Stimulated activated CD8-positive, alpha-beta memory T cell treated with anti-CD3 and anti-CD28 coated beads, Interleukin-4, amount 100 ng/mL, for 1 hour (primary cell): ENCODE measurements around the gene ARHGEF4.

ENCODE experiments used
- DNase-seq, 2 donors: peaks; one replicate each; pipeline ENCODE4 v3.0.0-alpha.2; 2020; ENCODE audit warnings: low read depth in 2 of 2, low spot score in 1 of 2

Gene ARHGEF4

DNA sequence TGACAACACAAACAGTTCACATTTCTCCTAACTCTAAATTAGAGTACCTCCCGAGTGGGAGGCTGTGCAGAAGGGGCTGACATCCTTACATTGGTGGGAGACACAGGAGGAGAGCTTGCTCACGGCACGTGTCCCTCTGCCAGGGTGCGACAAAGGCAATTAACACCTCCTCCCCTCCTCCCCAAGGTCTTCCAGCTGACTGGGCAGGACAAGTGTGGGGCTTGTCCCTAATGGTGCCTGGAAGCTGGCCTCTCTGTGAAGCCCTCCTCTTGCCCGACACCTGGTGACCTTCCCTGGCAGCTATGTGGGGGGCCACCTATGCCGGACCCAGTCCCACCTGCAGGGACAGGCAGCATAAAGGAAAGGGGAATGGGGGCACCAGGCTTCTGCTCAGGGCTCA lies 199.6 kb downstream of the ARHGEF4 start:
- DNase-seq: no peak

DNA sequence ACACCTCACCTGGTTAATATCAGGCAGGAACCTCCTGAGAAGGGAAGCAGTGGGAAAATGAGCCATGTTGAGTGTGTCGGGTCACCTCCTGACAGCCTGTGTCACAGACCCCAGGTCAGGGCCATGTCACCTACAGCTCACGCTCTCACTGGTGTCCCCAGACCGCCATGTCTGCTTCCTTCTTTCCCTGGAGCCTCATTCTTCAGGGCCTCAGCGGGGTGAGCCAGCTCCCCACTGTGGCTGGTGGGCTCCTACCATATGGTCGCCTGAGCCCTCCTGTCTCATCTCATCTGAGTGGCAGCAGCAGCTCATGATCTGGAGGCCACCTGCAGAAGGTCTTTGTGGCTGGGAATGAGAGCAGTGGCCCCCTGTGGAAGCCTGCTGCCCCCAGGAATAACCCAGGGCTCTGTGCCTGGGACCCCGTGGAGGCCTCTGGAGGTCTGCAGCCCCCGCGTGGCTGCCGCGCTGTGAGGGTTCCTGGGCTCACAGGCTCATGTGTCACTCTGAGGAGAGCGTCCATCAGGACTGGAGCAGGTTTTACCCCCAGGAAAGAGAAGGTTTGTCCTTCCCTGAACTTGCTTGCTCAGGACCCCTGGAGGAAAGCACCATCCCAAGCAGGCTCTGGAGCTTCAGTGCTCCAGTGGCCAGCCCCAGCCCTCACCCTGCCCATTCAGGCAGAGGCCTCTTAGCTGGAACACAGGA lies 200.1 kb downstream of the ARHGEF4 start:
- DNase-seq: no peak

- DNase-seq: no peak
Measured at GRCh38 chr2:131037398-131038257, 200.9 kb downstream of the ARHGEF4 start.

- DNase-seq: no peak
Measured at GRCh38 chr2:131038258-131039100, 201.8 kb downstream of the ARHGEF4 start.

DNA sequence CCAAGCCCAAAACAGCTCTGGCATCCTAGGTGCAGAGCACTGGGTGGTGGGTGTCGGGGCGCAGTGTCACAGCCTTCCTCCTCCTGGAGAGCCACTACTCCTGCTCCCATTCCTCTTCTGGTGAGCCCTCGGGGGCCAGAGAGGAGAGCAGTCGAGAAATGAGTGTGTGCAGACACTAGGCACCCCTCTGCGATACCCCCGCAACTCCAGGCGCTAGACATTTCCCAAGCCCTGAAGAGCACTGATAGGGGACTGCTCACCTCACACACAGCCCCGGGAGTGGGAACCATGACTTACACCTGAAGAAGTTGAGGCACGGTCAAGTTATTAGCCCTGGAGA lies 202.4 kb downstream of the ARHGEF4 start:
- no peak for DNase-seq

GRCh38 chr2:131039535-131039907 lies 202.8 kb downstream of the ARHGEF4 start:
- DNase-seq: no peak

- no peak for DNase-seq
Measured at GRCh38 chr2:131039908-131040660, 203.4 kb downstream of the ARHGEF4 start.

DNA sequence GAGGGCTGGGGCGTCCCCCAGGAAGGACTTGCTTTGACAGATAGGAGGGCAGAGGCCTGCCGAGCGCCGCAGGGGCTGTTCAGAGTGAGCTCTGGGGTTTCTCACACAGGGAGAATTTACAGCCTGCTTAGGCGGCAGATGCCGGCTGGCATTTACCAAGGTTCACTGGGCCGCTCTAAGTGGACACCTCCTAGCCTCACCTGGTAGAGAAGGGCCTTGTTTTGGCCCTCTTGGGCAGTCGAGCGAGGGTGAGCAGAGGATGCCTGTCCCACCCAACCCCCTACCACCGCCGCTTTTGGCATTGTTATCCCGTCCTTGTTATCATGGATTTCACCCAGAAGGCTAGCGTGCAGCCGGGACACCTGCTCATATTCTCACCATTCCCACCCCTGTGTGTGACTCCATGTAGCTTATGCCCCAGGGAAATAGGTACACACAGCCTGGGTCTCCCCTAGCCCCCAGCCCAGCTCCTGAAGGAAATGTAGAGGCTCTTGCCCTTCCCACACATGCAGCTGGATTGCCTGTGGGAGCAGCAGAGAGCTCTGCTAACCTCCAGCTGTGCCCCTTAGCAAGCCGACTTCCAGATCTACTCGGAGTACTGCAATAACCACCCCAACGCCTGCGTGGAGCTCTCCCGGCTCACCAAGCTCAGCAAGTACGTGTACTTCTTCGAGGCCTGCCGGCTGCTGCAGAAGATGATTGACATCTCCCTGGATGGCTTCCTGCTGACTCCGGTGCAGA lies 204.1 kb downstream of the ARHGEF4 start:
- DNase-seq: no peak

GRCh38 chr2:131041402-131042147 lies 204.9 kb downstream of the ARHGEF4 start:
- no peak for DNase-seq

- no peak for DNase-seq
Measured at GRCh38 chr2:131042148-131042775, 205.5 kb downstream of the ARHGEF4 start.

DNA sequence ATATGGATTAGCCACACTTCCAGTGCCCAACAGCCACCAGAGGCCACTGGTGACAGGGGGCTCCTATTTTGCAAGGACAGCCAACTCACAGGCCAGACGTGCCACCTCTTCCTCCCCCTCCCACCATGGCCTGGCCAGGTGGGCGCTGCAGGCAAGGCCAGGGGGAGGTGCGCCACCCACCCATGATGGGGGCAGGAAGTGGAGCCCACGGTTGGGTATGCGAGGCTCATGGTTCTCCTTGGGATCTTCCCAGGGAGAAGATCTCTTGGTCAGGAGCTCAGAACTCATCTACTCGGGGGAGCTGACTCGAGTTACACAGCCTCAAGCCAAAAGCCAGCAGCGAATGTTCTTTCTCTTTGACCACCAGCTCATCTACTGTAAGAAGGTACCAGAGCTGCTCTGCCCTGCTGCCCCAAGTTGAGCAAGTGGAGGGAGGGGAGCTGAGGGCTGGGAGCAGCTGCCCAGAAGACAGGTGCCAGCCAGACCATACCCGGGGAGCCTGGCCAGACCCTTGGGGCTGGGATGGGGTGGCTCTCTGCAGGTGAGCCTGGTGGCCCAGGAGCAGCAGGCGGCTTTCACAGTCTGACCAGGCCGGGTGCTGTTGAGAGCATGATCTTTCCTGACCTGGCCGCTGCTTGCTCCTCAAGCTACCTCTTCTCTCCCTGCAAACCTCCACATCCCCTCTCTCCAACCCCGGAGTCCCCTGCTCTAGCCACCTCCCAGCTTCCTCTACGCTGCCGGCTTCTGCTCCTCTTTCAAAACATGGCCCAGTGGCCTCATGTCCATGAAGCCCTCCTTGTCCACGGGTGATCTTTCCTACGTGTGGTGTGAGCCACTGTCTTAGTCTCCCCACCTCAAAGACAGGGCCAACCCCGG lies 206.7 kb downstream of the ARHGEF4 start:
- no peak for DNase-seq

- no peak for DNase-seq
Measured at GRCh38 chr2:131044075-131044756, 207.5 kb downstream of the ARHGEF4 start.

- DNase-seq: no peak
Measured at GRCh38 chr2:131044757-131045150, 208.0 kb downstream of the ARHGEF4 start.

DNA sequence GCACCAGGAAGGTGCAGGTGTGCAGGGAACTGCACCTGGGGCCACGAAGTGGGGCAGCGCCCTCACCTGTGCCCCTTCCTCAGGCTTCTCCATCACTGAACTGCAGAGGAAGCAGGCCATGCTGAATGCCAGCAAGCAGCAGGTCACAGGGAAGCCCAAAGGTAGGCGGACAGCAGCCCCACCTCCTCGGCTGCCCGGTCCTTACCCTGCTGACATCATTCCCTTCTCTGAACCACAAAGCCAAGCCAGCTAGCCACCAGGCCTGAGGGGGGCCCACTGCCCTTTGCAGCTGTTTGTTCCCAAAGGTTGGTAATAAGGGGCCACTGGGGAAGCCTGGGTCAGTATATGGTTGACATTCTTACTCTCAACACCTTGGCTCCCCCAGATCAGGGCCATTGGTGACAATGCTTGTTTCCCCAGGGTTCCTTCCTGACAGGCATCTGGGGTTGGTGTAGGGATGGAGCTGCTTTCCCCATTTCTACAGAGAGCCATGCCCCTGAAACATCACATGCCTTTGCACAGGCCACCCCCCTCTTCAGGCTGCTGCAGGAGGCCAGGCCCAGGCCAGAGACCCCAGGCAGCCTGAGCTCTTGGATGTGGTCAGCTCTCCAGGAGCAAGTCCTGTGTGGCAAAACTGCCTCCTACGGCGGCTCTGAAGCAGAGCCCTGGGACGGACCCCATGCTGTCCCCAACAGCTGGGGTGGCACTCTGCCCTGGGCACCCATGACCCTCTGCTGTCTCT lies 208.7 kb downstream of the ARHGEF4 start:
- no peak for DNase-seq

DNA sequence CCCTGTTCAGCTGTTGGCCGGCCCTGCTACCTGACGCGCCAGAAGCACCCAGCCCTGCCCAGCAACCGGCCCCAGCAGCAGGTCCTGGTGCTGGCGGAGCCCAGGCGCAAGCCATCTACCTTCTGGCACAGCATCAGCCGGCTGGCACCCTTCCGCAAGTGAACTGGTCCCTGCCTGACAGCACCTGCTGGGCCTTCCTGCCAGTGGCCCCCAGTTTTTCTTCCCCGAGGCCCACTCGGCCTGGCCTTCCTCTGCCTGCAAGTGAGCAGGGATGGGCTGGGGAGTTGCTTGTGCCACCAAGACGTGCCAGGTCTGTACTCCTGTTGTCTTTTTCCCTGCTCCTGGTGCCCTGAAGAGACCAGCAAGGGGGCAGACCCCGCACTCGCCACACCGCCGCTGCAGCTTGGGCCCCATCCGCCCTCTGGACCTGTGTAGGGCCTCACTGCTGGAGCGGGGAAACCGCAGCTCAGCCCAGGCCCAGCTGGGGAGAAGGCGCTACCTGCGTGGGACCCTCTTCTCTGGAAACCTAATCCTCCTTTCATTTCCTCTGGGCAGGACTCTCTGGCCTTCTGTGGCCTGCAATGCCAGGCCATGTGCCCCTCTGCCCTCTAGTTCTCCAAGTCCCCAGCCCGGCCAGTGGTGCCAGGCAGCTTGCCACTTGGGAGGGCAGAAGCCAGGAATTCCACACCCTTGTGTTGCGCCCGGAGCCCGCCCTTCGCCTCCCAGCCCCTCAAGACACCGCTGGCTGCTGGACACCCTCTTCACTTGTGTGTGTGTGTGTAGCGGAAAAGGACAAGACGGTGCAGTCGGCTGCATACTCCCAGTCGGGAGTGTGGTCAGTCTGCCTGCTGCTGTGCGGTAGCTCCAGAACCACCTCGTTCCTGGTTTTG lies 209.6 kb downstream of the ARHGEF4 start:
- no peak for DNase-seq
